Measurements from ENCODE around the gene DOK1. TPM values are rescaled to one million over a fixed set of nuclear protein-coding genes. Genes with fewer than 3 reads are reported as not detected.

The DOK1 gene
- total RNA-seq, 1 donor from 2014 or later: 4.9 TPM

- intact Hi-C loops (cut with DNase I): no loop called here
- ATAC-seq: no peak
- no peak for DNase-seq (ENCODE audit: missing footprints)
Observed at GRCh38 chr2:74538881-74539339, 15.6 kb upstream of the DOK1 start.

DNA sequence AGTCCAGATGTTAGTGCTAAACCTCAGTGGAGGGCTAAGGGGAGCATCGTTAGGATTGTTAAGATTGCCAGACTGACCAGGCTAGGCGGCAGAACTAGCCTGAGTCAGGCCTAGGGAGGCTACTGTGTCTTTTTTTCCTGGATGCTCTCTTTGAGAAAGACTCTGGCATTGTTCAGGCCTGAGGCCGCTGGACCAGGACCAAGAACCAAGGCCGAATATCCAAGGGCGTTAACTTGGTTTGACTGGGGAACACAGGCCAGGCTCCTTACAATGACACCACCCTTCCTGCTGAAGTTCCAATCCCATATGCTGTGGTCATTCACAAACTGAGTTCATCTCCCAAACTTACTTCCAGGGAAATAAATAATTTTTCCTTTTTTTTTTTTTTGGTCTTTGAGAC, 14.2 kb upstream of the DOK1 start:
- peak; percentile 84 for ATAC-seq
- DNase-seq (ENCODE audit: missing footprints): no peak
- intact Hi-C loops (cut with DNase I): no loop called here

DNA sequence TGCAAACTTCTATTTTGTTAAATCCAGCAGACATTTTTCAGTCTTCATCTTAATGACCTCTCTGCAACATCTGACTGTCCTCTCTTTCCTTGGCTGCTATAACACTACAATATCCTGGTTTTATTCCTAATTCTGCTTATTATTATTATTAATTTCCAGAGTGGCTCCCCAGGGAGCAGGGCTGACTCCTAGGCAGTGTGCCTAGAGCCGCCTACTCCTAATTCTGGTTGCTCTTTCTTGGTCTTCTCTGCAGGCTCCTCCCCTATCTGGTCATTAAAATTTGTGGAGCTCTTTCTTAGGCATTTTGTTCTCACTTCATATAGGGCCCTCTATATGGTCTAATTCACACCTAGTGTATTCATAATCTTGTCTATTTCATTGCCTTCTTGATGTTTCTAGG, 11.5 kb upstream of the DOK1 start:
- ATAC-seq (no peak), DNase-seq (ENCODE audit: missing footprints) (no peak)
- intact Hi-C loops (cut with DNase I): no loop called here

DNA sequence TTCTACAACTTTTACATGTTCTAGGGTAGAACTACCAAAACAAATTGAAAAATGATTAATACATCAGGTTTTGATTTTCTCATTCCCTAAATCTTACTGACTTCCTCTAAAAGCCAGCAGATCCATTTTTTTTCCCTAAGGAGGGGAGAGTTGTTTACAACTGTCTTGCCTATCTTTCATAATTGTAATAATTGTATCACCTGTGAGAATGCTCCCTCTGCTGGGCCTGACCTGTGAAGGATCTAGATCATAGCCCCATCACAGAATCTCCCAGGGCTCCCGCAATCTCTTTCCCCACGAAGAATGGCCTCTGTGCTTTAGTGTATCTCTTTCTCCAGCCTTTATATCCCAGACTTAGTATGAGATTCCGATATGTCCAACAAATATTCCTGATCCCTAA, 9.9 kb upstream of the DOK1 start:
- ATAC-seq (no peak), DNase-seq (ENCODE audit: missing footprints) (no peak)
- intact Hi-C loops (cut with DNase I): no loop called here

- intact Hi-C loops (cut with DNase I): no loop called here
- DNase-seq (ENCODE audit: missing footprints) (no peak), ATAC-seq (no peak)
Observed at GRCh38 chr2:74546004-74546403, 8.5 kb upstream of the DOK1 start.

- DNase-seq (ENCODE audit: missing footprints): no peak
- intact Hi-C loops (cut with DNase I): loop anchor here (2.0 kb wide), 1 partner anchor 20 kb away; the partner anchor contains the start of genes AUP1 and HTRA2
- peak; percentile 11 for ATAC-seq
Observed at GRCh38 chr2:74548285-74548899, 6.1 kb upstream of the DOK1 start.

GRCh38 chr2:74548900-74549826, 5.4 kb upstream of the DOK1 start:
- peak; percentile 88 for ATAC-seq
- intact Hi-C loops (cut with DNase I): loop anchor here (2.0 kb wide), 1 partner anchor 20 kb away; the partner anchor contains the start of genes AUP1 and HTRA2
- peak; percentile 88 for DNase-seq (ENCODE audit: missing footprints)

GRCh38 chr2:74550231-74550630, 4.3 kb upstream of the DOK1 start:
- no peak for DNase-seq (ENCODE audit: missing footprints)
- intact Hi-C loops (cut with DNase I): no loop called here
- ATAC-seq: no peak

DNA sequence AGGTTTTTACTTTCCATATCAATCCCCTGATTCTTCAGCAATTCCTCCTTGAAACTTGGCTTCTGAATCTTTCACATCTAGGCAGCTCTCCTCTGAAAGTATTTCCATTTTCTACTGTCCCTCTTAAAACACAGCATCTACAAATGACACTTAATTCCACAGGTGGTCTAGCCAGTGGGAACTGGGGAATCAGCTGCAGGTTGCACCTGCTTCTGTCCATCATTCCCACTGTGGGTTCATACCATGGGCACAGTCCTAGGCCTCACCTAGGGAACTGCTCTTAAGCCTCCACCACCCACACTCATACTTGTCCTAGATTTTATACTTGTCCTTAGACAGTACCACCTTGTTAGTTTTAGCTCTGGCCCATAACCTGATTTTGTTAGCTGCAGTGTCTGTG, 3.0 kb upstream of the DOK1 start:
- intact Hi-C loops (cut with DNase I): no loop called here
- ATAC-seq (no peak), DNase-seq (ENCODE audit: missing footprints) (no peak)

DNA sequence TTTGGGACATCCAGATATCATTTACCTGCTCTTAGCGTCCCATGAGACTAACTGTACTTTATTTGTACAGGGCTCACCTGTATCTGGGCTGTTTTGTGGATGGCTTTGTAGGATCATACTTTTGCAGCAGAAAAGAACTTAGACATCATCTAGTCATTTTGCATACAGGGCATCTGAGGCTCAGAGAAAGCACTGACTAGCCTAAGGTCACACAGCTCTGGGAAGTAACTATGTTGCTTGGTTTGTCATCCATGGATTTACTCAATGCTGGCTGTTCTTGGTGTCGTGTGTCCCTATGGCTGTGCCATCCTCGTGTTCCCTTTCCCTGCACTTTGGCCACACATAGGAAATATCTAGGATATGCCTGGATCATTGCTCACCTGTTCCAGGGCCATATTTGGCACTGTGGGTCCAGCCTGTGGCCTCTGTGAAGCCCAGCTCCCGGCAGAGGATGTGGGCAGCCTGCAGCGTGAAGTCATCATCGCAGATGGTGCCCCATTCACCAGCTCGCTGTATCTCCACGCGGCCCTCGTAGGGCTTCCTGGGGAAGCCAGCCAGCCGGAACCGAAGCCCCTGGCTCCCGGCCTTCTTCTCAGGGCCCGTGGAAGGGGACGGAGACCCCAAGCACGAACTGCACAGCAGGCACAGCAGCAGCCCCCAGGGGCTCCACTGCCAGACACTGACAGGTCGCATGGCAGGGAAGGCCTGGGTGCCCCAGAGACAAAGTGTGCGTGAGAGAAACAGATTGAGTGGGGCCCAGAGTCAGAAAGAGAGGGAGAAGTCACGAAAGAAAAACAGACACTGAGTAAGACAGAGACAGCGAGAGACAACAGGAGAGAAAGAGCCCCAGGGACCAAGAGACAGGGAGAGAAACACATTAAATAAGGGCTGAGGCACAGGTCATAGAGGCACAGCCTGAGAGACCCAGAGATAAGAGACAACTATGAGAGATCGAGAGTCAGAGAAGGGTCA, 2.3 kb upstream of the DOK1 start:
- intact Hi-C loops (cut with DNase I): no loop called here
- ATAC-seq (no peak), DNase-seq (ENCODE audit: missing footprints) (no peak)

DNA sequence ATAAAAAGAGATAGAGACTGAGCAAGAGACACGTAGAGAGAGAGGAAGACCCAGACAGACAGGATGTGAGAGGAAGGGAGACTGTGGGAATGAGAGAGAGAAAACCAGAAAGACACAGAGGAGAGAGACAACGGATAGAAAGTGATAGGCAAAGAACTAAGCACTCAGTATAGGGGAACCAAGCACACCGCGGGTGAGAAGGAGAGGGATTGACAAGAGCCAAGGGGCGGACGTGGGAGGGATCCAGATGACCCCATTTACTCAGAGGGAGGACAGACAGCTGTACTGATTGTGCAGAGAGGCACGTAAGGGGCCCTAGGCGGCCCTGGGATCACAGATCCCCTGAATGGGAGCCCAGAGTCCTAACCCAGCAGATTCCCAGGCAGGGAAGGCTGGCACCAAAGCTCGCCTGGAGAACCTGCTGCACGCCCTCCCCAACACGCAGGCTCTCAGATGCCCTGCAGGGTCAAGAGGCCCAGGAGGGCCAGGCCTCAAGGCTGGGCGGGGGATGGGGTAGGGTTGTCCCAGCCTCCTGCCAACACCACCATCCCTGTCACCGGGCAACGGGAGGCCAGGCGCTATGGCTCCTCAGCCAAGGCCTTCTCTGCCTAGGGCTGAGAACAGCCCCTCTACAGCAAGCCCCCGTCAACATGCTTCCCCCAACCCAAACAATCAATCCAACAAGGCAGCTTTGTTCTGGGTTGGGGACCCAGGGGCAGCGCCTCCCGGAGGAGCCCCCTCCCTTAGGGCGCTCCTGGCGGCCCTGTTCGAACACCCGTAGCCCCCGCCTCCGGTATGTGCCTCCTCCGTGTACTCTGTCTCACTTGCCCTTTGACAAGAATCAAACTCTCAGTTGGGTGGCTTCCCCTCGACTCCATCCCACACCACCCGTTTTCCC, 1.4 kb upstream of the DOK1 start:
- no peak for ATAC-seq
- DNase-seq (ENCODE audit: missing footprints): no peak

DNA sequence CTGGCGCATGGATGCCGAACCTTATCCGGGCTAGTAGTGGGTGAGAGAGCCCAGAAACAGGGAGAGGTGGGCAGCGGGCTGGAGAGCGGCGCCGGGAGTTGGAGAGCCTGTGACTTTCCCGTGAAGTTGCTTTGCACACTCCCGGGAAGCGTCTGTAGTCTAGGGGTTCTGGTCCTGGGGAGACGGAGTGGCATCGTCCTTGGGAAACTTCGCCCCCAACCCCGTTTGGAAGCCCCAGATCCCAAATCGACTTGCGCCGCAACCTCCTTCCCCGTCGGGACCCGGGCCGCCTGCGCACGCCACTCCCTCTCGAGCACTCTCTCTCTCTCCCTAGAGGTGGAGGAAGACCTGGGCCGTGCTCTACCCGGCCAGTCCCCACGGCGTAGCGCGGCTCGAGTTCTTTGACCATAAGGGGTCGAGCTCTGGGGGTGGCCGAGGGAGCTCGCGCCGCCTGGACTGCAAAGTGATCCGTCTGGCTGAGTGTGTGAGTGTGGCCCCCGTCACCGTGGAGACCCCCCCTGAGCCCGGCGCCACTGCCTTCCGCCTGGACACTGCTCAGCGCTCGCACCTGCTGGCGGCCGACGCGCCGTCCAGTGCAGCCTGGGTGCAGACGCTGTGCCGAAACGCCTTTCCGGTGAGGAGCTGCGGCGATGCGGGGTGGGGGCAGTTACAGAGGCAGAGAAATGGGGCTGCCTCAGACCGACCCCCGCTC, 456 bp downstream of the DOK1 start:
- DNase-seq (ENCODE audit: missing footprints) (peak; percentile 90), ATAC-seq (peak; percentile 26)
- intact Hi-C loops (cut with DNase I): no loop called here

More for the DNA sequence above, 1.4 kb upstream of the DOK1 start:
- intact Hi-C loops (cut with DNase I): no loop called here

DNA sequence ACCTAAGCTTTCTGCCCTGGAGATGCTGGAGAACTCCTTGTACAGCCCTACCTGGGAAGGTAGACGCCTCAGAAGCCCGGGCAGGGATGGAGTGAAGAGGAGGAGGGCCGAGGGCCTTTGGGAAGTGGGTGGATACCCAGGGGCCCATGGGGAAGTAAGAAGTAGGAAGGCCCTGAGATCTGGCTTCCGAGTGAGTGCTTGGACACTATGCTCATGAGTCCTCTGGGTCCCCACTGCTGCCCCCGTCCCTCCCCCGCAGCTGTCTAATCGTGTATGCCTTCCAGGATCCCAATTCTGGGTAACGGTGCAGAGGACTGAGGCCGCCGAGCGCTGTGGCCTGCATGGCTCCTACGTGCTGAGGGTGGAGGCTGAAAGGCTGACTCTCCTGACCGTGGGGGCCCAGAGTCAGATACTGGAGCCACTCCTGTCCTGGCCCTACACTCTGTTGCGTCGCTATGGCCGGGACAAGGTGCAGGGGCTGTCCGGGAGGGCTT, 1.1 kb downstream of the DOK1 start:
- peak; percentile 65 for DNase-seq (ENCODE audit: missing footprints)
- intact Hi-C loops (cut with DNase I): no loop called here
- peak; percentile 3 for ATAC-seq

DNA sequence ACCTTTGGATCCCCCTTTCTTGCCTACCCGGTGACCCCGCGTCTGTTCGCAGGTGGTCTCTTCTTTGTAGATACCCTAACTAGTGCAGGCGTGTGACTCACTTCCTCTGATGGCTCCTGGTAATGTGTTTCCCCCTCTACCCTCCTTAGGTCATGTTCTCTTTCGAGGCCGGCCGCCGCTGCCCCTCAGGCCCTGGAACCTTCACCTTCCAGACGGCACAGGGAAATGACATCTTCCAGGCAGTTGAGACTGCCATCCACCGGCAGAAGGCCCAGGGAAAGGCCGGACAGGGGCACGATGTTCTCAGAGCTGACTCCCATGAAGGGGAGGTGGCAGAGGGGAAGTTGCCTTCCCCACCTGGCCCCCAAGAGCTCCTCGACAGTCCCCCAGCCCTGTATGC, 1.6 kb downstream of the DOK1 start:
- DNase-seq (ENCODE audit: missing footprints) (no peak), ATAC-seq (no peak)
- intact Hi-C loops (cut with DNase I): no loop called here

DNA sequence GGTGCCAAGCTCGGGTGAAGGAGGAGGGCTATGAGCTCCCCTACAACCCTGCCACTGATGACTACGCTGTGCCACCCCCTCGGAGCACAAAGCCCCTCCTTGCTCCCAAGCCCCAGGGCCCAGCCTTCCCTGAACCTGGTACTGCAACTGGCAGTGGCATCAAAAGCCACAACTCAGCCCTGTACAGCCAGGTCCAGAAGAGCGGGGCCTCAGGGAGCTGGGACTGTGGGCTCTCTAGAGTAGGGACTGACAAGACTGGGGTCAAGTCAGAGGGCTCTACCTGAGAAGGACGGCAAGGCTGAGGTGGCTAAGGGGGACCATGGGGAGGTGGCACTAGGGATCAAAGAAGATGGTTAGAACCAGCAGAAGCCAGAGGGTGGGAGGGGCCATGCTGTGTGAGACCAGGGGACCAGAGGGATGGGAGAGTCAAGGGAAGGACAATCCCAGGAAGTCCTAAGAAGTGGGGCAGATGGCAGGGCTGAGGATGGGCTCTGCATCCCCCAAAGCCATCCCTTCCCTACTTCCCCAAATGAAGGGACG, 2.4 kb downstream of the DOK1 start:
- DNase-seq (ENCODE audit: missing footprints): no peak
- no peak for ATAC-seq
- intact Hi-C loops (cut with DNase I): no loop called here

DNA sequence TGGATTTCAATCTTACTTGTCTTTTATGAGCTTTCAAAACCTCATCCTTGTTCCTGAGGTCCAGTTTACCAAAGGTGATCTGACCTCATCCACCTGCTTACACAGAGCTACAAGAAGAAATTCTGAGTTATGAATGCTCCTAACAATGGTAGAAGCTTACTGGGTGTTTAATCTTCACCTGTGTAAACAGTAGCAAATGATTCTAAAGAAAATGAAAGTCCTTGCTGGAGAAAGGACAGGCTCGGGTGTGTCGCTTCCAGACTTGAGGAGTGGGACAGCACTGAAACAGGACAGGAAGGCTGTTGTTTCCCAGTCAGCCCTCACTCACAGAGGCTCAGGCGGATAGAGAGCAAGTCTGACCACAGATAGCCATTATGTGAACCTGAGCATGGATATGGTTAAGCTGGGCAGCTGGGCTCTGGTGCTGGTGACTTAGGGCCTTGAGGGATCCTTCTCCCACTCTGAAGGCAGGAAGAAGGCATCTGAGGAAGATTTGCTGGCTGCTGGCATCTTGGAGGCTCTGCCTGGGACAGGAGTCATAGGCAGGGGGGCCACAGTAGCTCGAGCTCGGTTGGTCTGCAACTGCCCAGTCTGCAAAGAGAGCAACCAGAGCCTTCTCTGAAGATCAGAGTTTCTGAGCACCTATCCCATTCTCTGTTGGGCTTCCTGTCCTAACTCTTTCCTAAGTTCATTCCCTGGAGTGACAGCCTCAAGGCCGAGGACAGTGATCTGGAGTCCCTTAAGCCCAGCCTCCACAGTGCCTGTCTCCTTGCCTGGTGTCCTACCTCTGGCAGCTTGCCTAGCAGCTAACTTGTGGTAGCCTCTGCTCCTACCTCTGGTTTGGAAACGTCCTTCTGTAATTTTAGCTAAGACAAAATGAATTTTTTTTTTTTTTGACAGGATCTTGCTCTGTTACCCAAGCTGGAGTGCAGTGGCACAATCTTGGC, 4.0 kb downstream of the DOK1 start:
- no peak for DNase-seq (ENCODE audit: missing footprints)
- intact Hi-C loops (cut with DNase I): no loop called here

More for the DNA sequence above, 4.0 kb downstream of the DOK1 start:
- no peak for ATAC-seq
